HG02938 (cell line): Measurements from ENCODE around the gene PTGIS.
"Not testable (repeated sequence)": the region's sequence is repeated elsewhere in the genome, so short reads cannot be mapped to it uniquely, and the experiment has no call there.

Source experiments
- ATAC-seq: cut with Tn5 transposase; IDR thresholded peaks from one replicate; pipeline ENCODE4 v1.9.1; 2021; ENCODE audit warnings: mild to moderate bottlenecking, moderate library complexity; ENCODE audit not compliant: unreplicated experiment

The PTGIS gene

GRCh38 chr20:49567421-49568277 lies at the start of gene PTGIS:
PTGIS (minus strand) TSS chr20:49568137; CDS start chr20:49568116, 21 bp downstream.
- ATAC-seq: no peak

DNA sequence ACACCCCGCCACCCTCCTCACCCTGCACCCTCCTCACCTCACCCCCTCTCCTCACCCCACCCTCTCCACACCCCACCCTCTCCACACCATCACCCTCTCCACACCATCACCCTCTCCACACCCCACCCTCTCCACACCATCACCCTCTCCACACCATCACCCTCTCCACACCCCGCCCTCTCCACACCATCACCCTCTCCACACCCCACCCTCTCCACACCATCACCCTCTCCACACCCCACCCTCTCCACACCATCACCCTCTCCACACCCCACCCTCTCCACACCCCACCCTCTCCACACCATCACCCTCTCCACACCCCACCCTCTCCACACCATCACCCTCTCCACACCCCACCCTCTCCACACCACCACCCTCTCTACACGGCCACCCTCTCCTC lies 49.5 kb upstream of the PTGIS start:
- ATAC-seq: not testable (repeated sequence)

GRCh38 chr20:49616154-49617007 lies 48.4 kb upstream of the PTGIS start:
- ATAC-seq: no peak

DNA sequence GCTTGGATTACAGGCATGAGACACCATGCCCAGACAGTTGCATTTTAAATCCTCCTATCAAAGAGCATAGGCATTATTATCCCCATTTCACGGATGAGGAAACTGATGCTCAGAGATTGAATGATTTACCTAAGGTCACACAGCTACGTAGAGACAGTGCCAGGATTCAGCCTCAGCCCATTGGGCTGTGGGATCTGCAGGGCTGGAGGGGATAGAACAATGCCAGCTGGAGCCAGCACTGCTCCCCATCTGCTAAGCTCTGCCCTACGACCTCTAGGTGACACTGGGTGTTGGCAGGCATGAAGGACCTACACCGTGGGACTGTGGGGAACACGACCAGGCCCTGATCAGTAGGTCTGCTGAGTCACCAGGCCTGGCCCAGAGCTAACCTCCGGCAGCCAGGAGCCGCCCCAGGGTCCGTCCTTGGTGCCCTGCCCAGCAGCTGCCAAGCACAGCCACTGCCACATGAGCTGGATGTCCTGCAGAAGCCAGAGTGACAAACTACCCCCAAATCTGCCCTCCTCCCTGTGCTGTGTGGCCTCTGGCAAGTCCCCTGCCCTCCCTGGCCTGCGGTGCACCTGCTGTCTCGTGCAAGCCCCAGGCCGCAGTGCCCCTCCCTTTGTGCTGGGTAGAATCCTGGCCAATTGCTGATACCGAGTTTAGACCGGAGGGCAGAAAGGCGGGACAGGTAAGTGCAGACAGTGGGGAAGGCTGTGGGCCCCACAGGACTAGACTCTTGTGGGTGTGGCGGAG lies 47.6 kb upstream of the PTGIS start:
- ATAC-seq: no peak

- ATAC-seq: not testable (repeated sequence)
Measured at GRCh38 chr20:49615051-49615400, 47.1 kb upstream of the PTGIS start.

GRCh38 chr20:49614338-49615050 lies 46.6 kb upstream of the PTGIS start:
- no peak for ATAC-seq

DNA sequence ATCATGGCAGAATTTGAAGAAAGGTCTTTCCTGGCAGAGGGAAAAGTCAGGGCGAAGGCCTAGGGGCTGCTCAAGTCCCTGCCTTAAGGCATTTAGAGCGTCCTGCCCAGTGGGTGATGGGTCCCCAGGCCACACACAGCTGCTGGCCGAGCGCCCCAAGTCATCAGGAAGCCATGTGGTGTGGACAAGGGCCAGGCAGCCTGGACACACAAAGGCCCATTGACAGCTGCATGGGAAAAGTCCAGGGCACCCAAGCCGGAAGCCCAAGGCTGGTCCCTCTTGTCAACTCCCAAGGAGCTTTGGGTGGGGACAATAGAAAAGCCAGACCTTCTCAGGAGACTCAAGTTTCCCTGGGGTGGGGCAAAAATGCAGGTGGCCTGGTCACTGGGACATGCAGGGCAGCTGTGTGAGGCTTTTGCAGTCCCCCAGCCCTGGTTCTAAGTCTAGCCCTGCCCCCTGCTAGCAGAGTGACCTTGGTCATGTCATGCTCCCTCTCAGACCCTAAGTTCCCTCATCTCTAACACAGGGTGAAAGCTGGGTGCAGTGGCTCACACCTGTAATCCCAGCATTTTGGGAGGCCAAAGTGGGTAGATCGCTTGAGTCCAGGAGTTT lies 44.3 kb upstream of the PTGIS start:
- no peak for ATAC-seq

DNA sequence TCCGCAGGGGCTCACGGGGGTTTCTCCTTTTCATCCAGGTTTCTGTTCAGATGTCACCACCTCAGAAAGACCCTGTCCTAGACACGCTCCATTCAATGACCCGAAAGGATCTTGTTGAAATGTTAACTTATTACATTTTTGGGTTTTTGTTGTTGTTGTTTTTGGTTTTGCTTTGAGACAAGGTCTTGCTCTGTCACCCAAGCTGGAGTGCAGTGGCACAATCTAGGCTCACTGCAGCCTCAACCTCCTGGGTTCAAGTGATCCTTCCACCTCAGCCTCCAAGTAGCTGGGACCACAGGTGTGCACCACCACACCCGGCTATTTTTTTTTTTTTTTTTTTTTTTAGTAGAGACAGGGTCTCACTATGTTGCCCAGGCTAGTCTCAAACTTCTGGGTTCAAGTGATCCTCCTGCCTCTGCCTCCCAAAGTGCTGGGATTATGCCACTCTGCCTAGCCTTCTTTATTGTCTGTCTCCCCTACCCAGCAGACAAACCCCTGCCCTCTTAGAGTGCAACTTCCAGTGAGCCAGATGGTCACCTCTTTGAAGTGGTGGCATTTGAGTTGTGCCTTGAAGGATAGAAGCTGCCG lies 43.7 kb upstream of the PTGIS start:
- not testable (repeated sequence) for ATAC-seq

DNA sequence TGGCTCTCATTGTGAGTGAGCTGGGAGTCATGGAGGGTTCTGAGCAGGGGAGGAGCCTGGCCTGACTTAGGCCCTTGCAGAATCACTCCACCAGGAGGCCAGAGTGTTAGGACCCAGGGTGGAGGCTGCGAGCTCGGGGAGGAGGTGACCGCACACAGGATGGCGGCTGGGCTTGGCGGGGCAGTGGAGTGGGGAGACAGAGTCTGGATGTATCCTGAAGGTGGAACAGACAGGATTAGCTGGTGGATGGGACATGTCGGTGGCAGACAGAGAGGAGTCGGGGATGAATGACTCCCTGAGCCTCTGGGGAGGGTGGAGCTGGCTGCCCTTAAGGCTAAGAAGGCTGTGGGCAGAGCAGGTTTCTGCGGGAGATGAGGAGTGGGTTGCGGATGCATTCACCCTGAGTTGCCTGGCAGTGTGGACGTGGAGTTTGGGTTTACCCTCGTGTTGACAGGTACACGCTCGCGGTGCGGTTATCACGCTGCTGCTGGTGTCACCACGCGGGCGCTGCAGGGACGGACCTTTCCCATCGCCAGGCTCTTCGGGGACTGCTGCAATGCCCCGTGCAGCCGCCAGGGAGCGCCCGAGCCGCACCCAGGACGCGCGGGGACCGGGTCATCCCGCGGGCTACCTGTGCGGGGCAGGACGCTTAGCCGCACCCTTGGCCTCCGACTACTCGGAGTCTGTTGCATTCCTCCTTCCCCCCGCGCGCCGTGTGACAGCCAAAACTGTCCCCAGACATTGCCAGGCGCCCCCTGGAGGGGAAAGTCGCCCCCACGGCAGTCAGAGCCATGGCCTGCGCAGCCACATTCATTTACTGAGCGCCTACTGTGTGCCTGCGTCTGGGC lies 43.0 kb upstream of the PTGIS start:
- peak; percentile 49 for ATAC-seq

DNA sequence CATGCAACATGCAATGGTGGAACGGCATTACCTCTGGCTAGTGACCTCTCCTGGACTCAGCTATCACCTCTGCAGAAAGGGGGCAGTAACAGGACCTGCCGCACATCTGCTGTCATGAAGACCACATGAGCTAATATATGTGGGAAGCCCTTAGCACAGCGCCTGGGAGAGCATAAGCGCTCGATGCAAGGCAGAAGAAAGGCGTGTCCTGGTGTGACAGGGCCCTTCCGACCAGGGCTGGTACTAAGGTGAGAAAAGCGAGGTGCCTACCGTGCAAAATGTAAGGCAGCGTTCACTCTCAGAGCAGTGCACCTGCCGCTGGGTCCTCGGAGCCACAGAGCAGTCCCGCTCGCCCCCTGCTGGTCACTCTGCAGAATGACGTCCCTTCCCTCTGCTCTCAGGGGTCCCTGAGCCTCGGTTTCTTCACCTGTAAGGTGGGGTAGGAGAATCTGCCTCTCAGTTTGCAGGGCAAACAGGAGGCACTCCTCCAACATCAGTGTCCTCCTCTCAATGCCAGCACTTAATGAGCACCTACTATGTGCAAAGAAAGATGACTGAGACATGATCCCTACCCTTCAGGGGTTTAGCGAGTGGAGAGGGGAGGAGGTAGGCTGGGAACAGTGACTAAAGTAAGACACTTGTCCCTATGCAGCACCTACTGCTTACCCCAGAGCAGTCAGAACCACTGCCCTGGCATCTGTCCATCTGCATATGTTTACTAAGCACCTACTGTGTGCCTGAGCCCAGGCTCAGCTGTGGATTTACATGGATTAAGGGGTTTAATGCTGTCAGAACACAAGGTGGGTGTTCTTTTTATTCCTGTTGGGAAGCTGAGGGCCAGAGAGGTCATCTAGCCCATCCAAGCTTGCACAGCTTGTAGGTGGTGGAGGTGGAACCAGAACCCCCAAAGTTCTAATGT lies 41.1 kb upstream of the PTGIS start:
- no peak for ATAC-seq

- ATAC-seq: no peak
Measured at GRCh38 chr20:49607568-49607967, 39.6 kb upstream of the PTGIS start.

GRCh38 chr20:49603209-49603627 lies 35.3 kb upstream of the PTGIS start:
- no peak for ATAC-seq

DNA sequence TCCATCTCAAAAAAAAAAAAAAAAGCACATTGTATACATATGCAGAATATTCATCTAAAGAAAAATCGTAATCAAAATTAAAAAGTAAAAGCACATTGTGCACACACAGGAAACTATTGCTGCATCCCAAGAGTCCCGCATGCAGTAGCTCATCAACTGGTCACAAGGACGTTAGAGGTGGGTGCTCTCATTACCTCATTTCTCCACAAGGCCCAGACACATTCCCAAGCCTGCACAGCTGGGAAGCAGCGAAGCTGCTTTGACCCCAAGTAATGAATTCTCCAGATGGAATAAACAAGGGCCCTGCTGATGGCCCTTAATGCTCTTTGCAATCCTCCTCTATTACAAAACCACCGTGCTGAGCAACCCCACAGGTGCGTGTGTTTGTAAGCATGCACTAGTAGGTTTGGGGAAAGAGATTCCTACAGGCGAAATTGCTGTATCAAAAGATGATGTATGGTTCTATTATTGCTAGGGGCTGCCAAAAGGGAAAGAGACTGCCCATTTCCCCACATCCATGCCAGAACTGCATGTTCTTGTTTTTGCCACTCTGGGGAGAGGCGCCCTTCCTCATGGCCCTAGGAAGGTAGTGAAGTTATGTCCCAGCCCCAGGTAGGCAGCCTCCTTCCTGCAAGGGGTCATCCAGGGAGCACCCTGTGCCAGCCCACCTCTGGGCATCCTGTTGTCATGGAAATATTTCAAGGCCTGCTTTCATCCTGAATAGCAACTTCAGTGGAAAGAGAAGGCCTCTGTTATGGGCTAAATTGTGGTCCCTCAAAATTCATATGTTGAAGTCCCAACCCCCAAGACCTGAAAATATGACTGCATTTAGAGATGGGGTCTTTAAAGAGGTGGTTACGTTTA lies 34.6 kb upstream of the PTGIS start:
- no peak for ATAC-seq

GRCh38 chr20:49601153-49601924 lies 33.4 kb upstream of the PTGIS start:
- no peak for ATAC-seq

DNA sequence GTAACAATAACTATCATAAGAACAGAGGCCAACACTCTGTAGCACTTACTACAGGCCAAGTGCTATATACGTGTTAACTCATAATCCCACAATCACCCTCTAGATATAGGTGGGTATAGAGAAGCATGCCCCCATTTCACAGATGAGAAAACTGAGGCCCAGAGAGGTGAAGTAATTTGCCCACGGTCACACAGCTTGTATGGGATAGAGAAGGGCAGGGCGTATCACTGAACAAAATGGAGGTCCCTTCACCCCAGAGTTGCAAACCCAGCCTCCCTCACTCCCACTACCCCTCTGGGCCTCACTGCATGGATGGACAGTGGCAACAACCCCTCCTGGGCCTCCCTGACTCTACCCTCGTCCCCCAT lies 31.8 kb upstream of the PTGIS start:
- no peak for ATAC-seq

GRCh38 chr20:49597825-49598395 lies 30.0 kb upstream of the PTGIS start:
- no peak for ATAC-seq
